ENCODE data around the gene ADAMTSL1. TPM values are rescaled to one million over a fixed set of nuclear protein-coding genes. Genes with fewer than 3 reads are reported as not detected.

ADAMTSL1 gene
- total and polyA plus RNA-seq, 2 donors (not counting 3 experiments of a cell fraction or from before 2014, with no cell fraction given), result 15.0 to 18.4 TPM

- TF ChIP-seq CTCF (IDR thresholded peaks at IDR 0.05; ENCODE audit: extremely low read depth in 1 of 2, insufficient read depth in 1 of 2, low read depth in 1 of 2, low read length in 2 of 2) (no peak), MAX (IDR thresholded peaks at IDR 0.05; ENCODE audit: insufficient read depth, insufficient read length) (no peak), POLR2AphosphoS5 (IDR thresholded peaks at IDR 0.05; ENCODE audit: insufficient read depth, low read depth, low read length) (no peak), EZH2 (IDR thresholded peaks at IDR 0.05; ENCODE audit: borderline replicate concordance, low read depth, low read length, severe bottlenecking) (no peak), MYC (IDR thresholded peaks at IDR 0.05; ENCODE audit: low read depth, low read length) (no peak), FOS (IDR thresholded peaks at IDR 0.05; ENCODE audit: borderline replicate concordance, insufficient read depth, low read length) (no peak), JUN (IDR thresholded peaks at IDR 0.05; ENCODE audit: borderline replicate concordance, insufficient read depth, insufficient read length, low read depth) (no peak), GATA2 (IDR thresholded peaks at IDR 0.05; ENCODE audit: insufficient read depth, insufficient read length, low read depth, low read length) (no peak), POLR2A (IDR thresholded peaks at IDR 0.05; ENCODE audit: low read depth, low read length) (no peak)
- ChIA-PET POLR2A (no interaction called here), CTCF (interaction anchor here (0.7 to 4.3 kb wide), 5 partner anchors 8 to 504 kb away, joined by 3 to 22 read pairs (median 3); no protein-coding TSS in a partner anchor)
- Histone ChIP-seq H3K4me1 (ENCODE audit: control insufficient read depth, extremely low read depth, insufficient read depth, low read length) (peaks cover 9% of the 10 kb centered on the region), H4K20me1 (replicated peaks; ENCODE audit: control insufficient read depth, extremely low read depth, insufficient read depth, low read length) (no peaks in the 10 kb centered on the region), H3K27me3 (ENCODE audit: control insufficient read depth in 2 of 2, insufficient read depth in 2 of 2, low read length in 2 of 2) (no peaks in the 10 kb centered on the region), H3K4me2 (ENCODE audit: insufficient read depth, low read length) (no peak overlapping the region), H2AFZ (ENCODE audit: low read depth, low read length) (no peak overlapping the region), H3K36me3 (ENCODE audit: control insufficient read depth in 2 of 2, extremely low read depth in 1 of 2, insufficient read depth in 2 of 2, low read length in 2 of 2) (no peaks in the 10 kb centered on the region), H3K4me3 (replicated peaks in 1 of 3; ENCODE audit: insufficient read depth in 1 of 3, low read depth in 1 of 3, low read length in 3 of 3) (no peak overlapping the region), H3K9me1 (replicated peaks; ENCODE audit: control insufficient read depth, extremely low read depth, insufficient read depth, low read length) (peaks cover 2% of the 10 kb centered on the region), H3K9ac (replicated peaks; ENCODE audit: extremely low read depth, insufficient read depth, low read length) (no peak overlapping the region), H3K9me3 (replicated peaks; ENCODE audit: control insufficient read depth, insufficient read depth, low read length) (no peaks in the 10 kb centered on the region), H3K27ac (ENCODE audit: insufficient read depth, low read depth, low read length) (no peak overlapping the region), H3K79me2 (ENCODE audit: control insufficient read depth, insufficient read depth, low read length) (no peaks in the 10 kb centered on the region)
- BruUV-seq (replicated peaks), result no TSS peak
- no peak for FAIRE-seq
- DNase-seq (ENCODE audit: low read depth, low spot score), result no peak
- dilution Hi-C loops (cut with MboI; ENCODE audit: extremely low pct_ligation_motif_present, low sequenced_read_pairs), result loop anchor here (25.0 kb wide), 1 partner anchor 166 kb away; no protein-coding TSS in a partner anchor
- intact Hi-C loops (cut with micrococcal nuclease), result no loop called here
Observed at GRCh38 chr9:18428661-18429060, 45.3 kb upstream of the ADAMTSL1 start.
